Measurements from ENCODE around the gene GRIK5.

GRIK5 gene

GRCh38 chr19:42076380-42076944, 6.5 kb upstream of the GRIK5 start:
- ChIA-PET CTCF (interaction anchor here (0.6 to 0.7 kb wide), 2 partner anchors 385 to 970 kb away, joined by 3 to 4 read pairs; no protein-coding TSS in a partner anchor), POLR2A (ENCODE audit: low non-redundant PET) (interaction anchor here (0.5 to 1.0 kb wide), 4 partner anchors 10 to 1450 kb away, joined by 3 read pairs; no protein-coding TSS in a partner anchor)
- DNase-seq (ENCODE audit: low spot score) = no peak
- no peak for TF ChIP-seq CTCF (conservative IDR thresholded peaks at IDR 0.05; ENCODE audit: low read depth)
- peak overlapping the region; percentile 78 for H3K27ac ChIP-seq

- ChIA-PET POLR2A (ENCODE audit: low non-redundant PET) (interaction anchor here (0.5 to 1.0 kb wide), 4 partner anchors 11 to 1450 kb away, joined by 3 read pairs; no protein-coding TSS in a partner anchor), CTCF (interaction anchor here (0.6 kb wide), 1 partner anchor 969 kb away, joined by 3 read pairs; no protein-coding TSS in a partner anchor)
- no peak for TF ChIP-seq CTCF (conservative IDR thresholded peaks at IDR 0.05; ENCODE audit: low read depth)
- DNase-seq (ENCODE audit: low spot score) = peak; percentile 98
- H3K27ac ChIP-seq = peak within 1 kb of the TSS; percentile 78
Measured at GRCh38 chr19:42075616-42076379, 5.8 kb upstream of the GRIK5 start, which contains the start of gene ZNF574. TSS of gene ZNF574 (plus strand) at chr19:42076166. CDS start at chr19:42078607, 2,441 bp downstream.

DNA sequence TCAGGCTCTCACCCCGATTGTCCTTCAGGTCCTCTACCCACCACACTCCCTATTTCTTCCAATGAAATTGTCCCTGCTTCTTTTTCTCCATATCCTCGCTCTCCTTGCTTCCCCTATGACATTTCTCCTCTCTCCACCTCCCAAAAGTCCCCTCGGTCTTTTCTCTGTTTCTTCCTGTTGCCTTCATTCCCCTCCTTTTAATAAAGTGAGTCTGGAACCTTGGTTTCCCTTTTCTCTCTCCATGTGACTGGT, 5.3 kb upstream of the GRIK5 start:
- ChIA-PET POLR2A (ENCODE audit: low non-redundant PET) (no interaction called here), CTCF (no interaction called here)
- no peak for DNase-seq (ENCODE audit: low spot score)
- TF ChIP-seq CTCF (conservative IDR thresholded peaks at IDR 0.05; ENCODE audit: low read depth) = no peak
- peak overlapping the region; percentile 78 for H3K27ac ChIP-seq

- TF ChIP-seq CTCF (conservative IDR thresholded peaks at IDR 0.05; ENCODE audit: low read depth) = no peak
- peak overlapping the region; percentile 78 for H3K27ac ChIP-seq
- POLR2A ChIA-PET (ENCODE audit: low non-redundant PET) = no interaction called here
- CTCF ChIA-PET = no interaction called here
- DNase-seq (ENCODE audit: low spot score) = peak; percentile 40
Measured at GRCh38 chr19:42074513-42075363, 4.7 kb upstream of the GRIK5 start.

GRCh38 chr19:42071247-42071646, 1.2 kb upstream of the GRIK5 start:
- ChIA-PET POLR2A (ENCODE audit: low non-redundant PET) (no interaction called here), CTCF (interaction anchor here (0.5 kb wide), 1 partner anchor 36 kb away, joined by 3 read pairs; no protein-coding TSS in a partner anchor)
- no peak for TF ChIP-seq CTCF (conservative IDR thresholded peaks at IDR 0.05; ENCODE audit: low read depth)

More at GRCh38 chr19:42071247-42071646, 1.2 kb upstream of the GRIK5 start:
- no peak overlapping the region for H3K27ac ChIP-seq
- DNase-seq (ENCODE audit: low spot score) = no peak
